HG02571 (cell line): ENCODE measurements around the gene LNPK.
"Not testable (repeated sequence)": the region's sequence is repeated elsewhere in the genome, so short reads cannot be mapped to it uniquely, and the experiment has no call there.

Experiments
- ATAC-seq: cut with Tn5 transposase; IDR thresholded peaks from one replicate; pipeline ENCODE4 v1.9.1; 2021; ENCODE audit warnings: mild to moderate bottlenecking, moderate library complexity; ENCODE audit not compliant: unreplicated experiment

Gene LNPK

DNA sequence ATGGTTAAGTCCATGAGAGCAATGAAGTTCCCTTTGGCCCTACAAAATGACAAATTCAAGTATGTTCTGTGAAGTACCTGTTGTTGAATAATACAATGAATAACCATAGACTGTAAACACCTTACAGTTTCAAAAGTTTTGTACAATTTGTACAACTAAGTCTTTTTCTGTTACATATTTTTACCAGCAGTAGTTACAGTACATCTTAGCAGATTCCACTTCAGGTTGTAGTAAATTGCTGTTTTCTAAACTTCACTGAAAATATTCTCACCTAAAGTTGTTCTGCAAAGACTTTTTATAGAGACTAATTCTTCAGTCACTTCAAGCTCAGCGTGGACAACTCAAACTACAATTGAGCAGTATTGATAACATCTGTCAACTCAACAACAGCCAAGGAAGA lies 28.7 kb downstream of the LNPK start:
- ATAC-seq, result no peak

GRCh38 chr2:175966839-175967238 lies 35.2 kb downstream of the LNPK start:
- no peak for ATAC-seq

GRCh38 chr2:175965773-175966172 lies 36.3 kb downstream of the LNPK start:
- no peak for ATAC-seq

- ATAC-seq, result no peak
These were observed 37.9 kb downstream of the LNPK start for GRCh38 chr2:175964195-175964594.

GRCh38 chr2:175963171-175963570 lies 38.9 kb downstream of the LNPK start:
- not testable (repeated sequence) for ATAC-seq

DNA sequence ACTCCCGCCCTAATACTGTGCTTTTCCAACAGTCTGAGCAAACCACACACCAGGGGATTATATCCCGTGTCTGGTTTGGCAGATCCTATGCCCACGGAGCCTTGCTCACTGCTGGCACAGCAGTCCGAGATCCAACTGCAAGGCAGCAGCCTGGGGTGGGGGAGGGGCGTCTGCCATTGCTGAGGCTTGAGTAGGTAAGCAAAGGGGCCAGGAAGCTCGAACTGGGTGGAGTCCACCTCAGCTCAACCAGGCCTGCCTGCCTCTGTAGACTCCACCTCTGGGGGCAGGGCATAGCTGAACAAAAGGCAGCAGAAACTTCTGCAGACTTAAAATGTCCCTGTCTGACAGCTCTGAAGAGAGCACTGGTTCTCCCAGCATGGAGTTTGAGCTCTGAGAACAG lies 44.2 kb downstream of the LNPK start:
- ATAC-seq, result no peak

- no peak for ATAC-seq
These were observed 46.9 kb downstream of the LNPK start for GRCh38 chr2:175955136-175955535.

DNA sequence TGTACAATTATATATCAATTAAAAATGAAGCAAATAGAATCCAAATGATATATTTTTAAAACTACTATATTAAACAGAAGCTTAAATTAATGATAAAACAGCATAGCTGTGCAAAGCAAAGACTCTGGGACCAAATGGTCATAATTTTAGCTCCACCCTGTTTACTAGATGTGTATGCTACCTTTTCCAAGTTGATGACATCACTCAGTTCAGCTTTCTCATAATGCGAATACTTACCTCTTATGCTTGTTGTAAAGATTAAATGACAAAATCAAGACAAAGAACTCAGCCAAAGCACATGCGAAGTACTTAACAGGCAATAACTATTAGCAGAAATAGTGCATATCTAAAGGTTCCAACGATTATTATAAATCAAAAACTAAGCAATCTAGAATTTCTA lies 51.6 kb downstream of the LNPK start:
- no peak for ATAC-seq

GRCh38 chr2:175948191-175948590 lies 53.9 kb downstream of the LNPK start:
- ATAC-seq, result no peak

- no peak for ATAC-seq
These were observed 55.0 kb downstream of the LNPK start for GRCh38 chr2:175947073-175947472.

GRCh38 chr2:175941699-175942098 lies 60.4 kb downstream of the LNPK start:
- ATAC-seq, result no peak

DNA sequence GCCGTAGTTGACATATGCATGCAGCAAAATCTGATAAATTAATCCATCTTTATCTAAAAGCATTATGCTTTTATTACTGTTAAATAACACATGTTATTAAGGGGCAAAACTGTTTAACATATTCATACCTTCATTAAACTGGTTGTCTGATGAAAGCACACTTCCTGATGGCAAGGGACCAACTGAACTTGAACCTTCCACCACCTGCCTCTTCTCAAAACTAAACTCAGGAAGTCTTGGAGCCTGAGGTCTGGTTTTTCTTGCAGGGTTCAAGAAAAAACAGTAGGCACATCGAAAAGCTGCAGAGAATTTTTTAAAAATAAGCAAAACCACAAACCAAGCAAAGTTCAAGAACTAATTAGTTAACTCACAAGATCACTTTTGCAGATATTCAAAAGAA lies 64.9 kb downstream of the LNPK start:
- no peak for ATAC-seq

GRCh38 chr2:175935289-175936181 lies 66.5 kb downstream of the LNPK start:
- ATAC-seq, result no peak

- no peak for ATAC-seq
These were observed 69.4 kb downstream of the LNPK start for GRCh38 chr2:175932675-175933074.

DNA sequence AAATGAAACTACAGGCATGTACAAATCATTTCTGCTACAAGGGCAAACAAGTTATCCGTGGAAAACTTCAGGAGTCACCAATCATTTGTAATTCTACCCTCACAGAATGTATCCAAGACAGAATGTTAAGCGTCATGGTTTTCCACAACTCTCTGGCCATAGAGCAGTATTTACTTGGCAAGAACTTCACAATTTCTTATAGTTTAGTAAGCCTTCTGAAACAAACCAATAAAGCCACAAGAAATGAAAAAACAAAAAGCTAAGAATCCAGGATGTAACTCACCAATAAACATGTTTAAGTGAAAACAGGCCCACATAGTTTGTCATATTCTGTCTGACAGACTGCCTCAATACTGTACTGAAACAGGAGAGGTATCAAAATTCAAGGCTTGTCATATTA lies 70.3 kb downstream of the LNPK start:
- ATAC-seq, result no peak

GRCh38 chr2:175930504-175930903 lies 71.6 kb downstream of the LNPK start:
- ATAC-seq, result no peak

DNA sequence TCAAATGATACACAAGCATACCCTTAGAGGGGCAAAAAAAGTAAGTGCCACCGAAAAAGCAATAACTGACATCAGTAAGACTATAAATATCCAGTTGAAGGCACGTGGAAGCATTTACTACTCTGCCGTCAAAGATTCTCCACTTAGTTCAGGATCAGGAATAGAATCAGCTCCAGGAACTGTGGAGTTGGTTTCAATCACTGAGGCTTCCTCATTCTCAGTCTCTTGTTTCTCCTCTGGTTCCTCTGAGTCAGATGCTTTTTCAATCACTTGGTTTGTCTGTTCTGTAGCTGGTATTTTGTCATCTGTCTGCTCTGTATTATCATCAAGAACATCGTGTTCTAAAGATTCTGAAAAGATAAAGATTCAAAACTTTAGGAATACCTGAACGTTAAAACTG lies 72.2 kb downstream of the LNPK start:
- no peak for ATAC-seq

DNA sequence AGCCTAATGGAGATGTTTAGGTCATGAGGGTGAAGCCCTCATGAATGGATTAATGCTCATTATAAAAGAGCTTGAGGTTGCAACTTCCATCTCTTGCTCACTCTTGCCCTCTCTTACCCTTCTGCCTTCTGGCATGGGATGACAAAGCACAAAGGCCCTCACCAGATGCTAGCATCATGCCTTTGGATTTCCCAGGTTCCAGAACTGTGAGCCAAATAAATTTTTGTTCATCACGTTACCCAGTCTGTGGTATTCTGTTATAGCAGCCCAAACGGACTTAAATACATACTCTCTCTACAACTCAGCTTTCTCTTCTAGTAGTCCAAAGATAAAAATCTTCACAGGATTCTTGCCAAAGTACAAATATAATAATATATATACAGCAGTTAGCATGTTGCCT lies 75.8 kb downstream of the LNPK start:
- no peak for ATAC-seq

DNA sequence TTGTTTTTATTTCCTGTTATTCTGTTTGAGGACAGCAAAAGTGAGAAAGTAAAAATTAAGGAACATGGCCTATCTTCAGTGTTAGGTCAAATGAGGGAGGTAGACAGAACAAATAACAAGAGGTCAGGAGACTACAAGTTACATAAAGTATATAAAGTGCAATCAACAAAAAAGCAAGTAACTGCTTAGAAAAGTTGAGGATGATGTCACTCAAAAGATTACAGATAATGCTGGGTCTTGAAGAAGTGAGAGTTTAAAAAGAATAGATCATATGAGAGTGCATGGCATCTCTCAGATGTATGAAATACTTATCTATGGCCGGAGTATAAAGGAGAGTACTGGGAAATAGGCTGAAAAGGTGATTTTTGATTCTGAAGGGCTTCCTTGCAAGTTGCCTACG lies 79.9 kb downstream of the LNPK start:
- no peak for ATAC-seq

DNA sequence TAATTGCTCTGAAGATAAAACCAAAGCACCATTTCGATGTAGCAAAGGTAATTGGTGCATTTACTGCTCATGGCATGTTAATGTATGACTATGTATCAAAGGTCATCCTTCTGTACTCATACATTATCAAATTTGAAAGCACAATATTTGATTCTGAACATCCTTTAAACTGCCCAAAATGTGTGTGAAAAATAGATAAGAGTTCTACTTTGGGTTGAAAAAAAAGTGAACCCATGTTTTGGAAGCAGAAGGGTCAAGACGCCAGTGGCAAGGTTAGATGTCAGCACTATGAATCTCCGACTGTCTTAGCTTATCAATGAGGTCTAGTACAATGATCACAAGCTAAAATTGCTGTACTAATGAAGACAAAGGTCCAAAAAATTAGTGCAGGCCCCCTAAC lies 83.1 kb downstream of the LNPK start:
- no peak for ATAC-seq

- ATAC-seq, result no peak
These were observed 87.2 kb downstream of the LNPK start for GRCh38 chr2:175914846-175915245.

DNA sequence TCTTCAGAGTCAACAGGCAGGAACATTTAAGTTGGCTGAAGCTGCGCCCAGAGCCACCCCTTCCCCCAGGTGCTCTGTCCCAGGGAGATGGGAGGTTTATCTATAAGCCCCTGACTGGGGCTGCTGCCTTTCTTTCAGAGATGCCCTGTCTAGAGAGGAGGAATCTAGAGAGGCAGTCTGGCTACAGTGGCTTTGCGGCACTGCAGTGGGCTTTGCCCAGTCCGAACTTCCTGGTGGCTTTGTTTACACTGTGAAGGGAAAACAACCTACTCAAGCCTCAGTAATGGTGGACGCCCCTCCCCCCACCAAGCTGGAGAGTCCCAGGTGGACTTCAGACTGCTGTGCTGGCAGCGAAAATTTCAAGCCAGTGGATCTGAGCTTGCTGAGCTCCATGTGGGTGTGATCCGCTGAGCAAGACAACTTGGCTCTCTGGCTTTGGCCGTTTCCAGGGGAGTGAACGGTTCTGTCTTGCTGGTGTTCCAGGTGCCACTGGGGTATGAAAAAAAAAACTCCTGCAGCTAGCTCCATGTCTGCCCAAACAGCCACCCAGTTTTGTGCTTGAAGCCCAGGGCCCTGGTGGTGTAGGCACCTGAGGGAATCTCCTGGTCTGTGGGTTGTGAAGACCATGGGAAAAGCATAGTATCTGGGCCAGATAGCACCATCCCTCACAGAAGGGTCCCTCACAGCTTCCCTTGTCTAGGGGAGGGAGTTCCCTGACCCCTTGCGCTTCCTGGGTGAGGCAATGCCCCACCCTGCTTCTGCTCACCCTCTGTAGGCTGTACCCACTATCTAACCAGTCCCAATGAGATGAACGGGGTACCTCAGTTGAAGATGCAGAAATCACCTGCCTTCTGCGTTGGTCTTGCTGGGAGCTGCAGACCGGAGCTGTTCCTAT lies 88.0 kb downstream of the LNPK start:
- not testable (repeated sequence) for ATAC-seq
